Stimulated activated naive CD8-positive, alpha-beta T cell treated with anti-CD3 and anti-CD28 coated beads, Interleukin-15, amount 100 ng/mL, for 72 hours (primary cell): Measurements from ENCODE around the gene FAM174A.
"Not testable (repeated sequence)": the region's sequence is repeated elsewhere in the genome, so short reads cannot be mapped to it uniquely, and the experiment has no call there.

Experiments
- ATAC-seq: fragments of 150-1000 bp; cut with Tn5 transposase; 2 replicates; pipeline ENCODE4 v1.10.0; 2021; ENCODE audit warnings: mild to moderate bottlenecking, moderate library complexity
- DNase-seq, 2 donors: peaks; one replicate each; pipeline ENCODE4 v3.0.0; 2021 to 2022
- H3K27ac Mint-ChIP-seq, 2 donors: one replicate each; pipeline ENCODE4 v1.8.0; 2022; ENCODE audit warnings: mild to moderate bottlenecking in 2 of 2, mixed read lengths in 2 of 2, moderate library complexity in 2 of 2
- H3K27me3 Mint-ChIP-seq: one replicate; pipeline ENCODE4 v1.8.0; 2022; ENCODE audit warnings: mixed read lengths
- H3K4me1 Mint-ChIP-seq: one replicate; pipeline ENCODE4 v1.8.0; 2022; ENCODE audit warnings: mild to moderate bottlenecking, mixed read lengths
- H3K4me3 Mint-ChIP-seq, 2 donors: one replicate each; pipeline ENCODE4 v1.8.0; 2022; ENCODE audit warnings: mild to moderate bottlenecking in 2 of 2, mixed read lengths in 2 of 2, moderate library complexity in 1 of 2
- H3K9me3 Mint-ChIP-seq, 2 donors: one replicate each; pipeline ENCODE4 v1.8.0; 2022; ENCODE audit warnings: mixed read lengths in 2 of 2

FAM174A gene

GRCh38 chr5:100603141-100603540 is 68.0 kb downstream of the FAM174A start:
- no peak overlapping the region for H3K27ac Mint-ChIP-seq
- H3K27me3 Mint-ChIP-seq, result peaks cover 13% of the 10 kb centered on the region
- no peak overlapping the region for H3K4me3 Mint-ChIP-seq
- H3K9me3 Mint-ChIP-seq, result no peaks in the 10 kb centered on the region
- peaks cover 4% of the 10 kb centered on the region for H3K4me1 Mint-ChIP-seq
- ATAC-seq (no peak), DNase-seq (no peak)

DNA sequence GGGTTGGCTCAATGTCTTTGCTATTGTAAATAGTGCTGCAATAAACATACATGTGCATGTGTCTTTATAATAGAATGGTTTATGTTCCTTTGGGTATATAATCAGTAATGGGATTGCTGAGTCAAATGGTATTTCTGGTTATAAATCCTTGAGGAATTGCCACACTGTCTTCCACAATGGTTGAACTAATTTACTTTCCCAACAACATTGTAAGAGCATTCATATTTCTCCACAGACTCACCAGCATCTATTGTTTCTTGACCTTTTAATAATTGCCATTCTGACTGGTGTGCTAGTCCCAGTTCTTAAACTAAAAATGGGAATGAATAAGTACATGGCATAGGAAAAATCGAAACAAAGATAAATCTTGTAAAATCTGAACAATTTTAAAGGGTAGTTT is 68.8 kb downstream of the FAM174A start:
- DNase-seq, H3K4me1 Mint-ChIP-seq, H3K4me3 Mint-ChIP-seq, ATAC-seq, H3K27ac Mint-ChIP-seq, H3K9me3 Mint-ChIP-seq: not testable (repeated sequence)
- H3K27me3 Mint-ChIP-seq, result peaks cover 13% of the 10 kb centered on the region

DNA sequence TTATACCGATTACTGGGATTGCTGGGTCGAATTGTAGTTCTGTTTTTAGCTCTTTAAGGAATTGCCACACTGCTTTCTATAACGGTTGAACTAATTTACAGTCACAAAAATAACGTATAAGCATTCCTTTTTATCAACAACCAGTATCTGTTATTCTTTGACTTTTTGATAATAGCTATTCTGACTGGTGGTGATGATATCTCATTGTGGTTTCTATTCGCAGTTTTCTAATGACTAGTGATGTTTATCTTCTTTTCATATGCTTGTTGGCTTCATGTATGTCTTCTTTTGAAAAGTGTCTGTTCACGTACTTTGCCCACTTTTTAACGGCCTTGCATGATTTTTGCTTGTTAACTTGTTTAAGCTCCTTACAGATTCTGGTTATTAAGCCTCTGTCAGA is 74.4 kb downstream of the FAM174A start:
- H3K27me3 Mint-ChIP-seq, result peaks cover 42% of the 10 kb centered on the region

GRCh38 chr5:100614308-100614707 is 79.1 kb downstream of the FAM174A start:
- ATAC-seq (no peak), DNase-seq (no peak)
- no peaks in the 10 kb centered on the region for H3K4me1 Mint-ChIP-seq
- no peak overlapping the region for H3K27ac Mint-ChIP-seq
- peaks cover 44% of the 10 kb centered on the region for H3K27me3 Mint-ChIP-seq
- H3K9me3 Mint-ChIP-seq, result no peaks in the 10 kb centered on the region
- no peak overlapping the region for H3K4me3 Mint-ChIP-seq

More for the DNA sequence above, 74.4 kb downstream of the FAM174A start:
- DNase-seq, result no peak
- H3K4me3 Mint-ChIP-seq, result no peak overlapping the region
- no peaks in the 10 kb centered on the region for H3K9me3 Mint-ChIP-seq
- no peaks in the 10 kb centered on the region for H3K4me1 Mint-ChIP-seq
- no peak overlapping the region for H3K27ac Mint-ChIP-seq
- ATAC-seq, result no peak

GRCh38 chr5:100615362-100615761 is 80.2 kb downstream of the FAM174A start:
- no peaks in the 10 kb centered on the region for H3K9me3 Mint-ChIP-seq
- ATAC-seq, result no peak
- no peaks in the 10 kb centered on the region for H3K4me1 Mint-ChIP-seq
- no peak for DNase-seq
- no peak overlapping the region for H3K4me3 Mint-ChIP-seq
- H3K27ac Mint-ChIP-seq, result no peak overlapping the region
- peaks cover 33% of the 10 kb centered on the region for H3K27me3 Mint-ChIP-seq

- peaks cover 24% of the 10 kb centered on the region for H3K27me3 Mint-ChIP-seq
- no peak for ATAC-seq
- H3K4me1 Mint-ChIP-seq, result no peaks in the 10 kb centered on the region
- DNase-seq, result no peak
- no peak overlapping the region for H3K27ac Mint-ChIP-seq
- no peak overlapping the region for H3K4me3 Mint-ChIP-seq
- H3K9me3 Mint-ChIP-seq, result no peaks in the 10 kb centered on the region
Measured at GRCh38 chr5:100616291-100616690, 81.1 kb downstream of the FAM174A start.

DNA sequence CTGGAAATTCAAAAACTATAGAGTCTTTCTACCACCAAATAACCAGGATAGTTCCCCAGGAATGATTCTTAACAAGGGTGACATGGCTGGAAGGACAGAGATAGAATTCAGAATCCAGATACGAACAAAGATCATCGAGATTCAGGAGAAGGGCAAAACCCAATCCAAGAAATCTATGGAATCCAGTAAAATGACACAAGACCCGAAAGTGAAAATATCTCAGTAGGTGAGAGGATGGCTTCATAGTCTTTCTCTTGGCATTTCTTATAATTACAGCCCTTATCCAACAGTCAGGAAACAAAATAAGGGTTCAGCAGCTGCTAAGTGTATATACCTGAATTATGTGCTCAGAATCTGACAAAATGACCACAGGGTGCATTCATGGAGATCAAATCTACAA is 81.8 kb downstream of the FAM174A start:
- Mint-ChIP-seq H3K27ac (no peak overlapping the region), H3K4me3 (no peak overlapping the region), H3K27me3 (peaks cover 17% of the 10 kb centered on the region), H3K9me3 (no peaks in the 10 kb centered on the region), H3K4me1 (no peaks in the 10 kb centered on the region)
- no peak for ATAC-seq
- DNase-seq, result no peak

DNA sequence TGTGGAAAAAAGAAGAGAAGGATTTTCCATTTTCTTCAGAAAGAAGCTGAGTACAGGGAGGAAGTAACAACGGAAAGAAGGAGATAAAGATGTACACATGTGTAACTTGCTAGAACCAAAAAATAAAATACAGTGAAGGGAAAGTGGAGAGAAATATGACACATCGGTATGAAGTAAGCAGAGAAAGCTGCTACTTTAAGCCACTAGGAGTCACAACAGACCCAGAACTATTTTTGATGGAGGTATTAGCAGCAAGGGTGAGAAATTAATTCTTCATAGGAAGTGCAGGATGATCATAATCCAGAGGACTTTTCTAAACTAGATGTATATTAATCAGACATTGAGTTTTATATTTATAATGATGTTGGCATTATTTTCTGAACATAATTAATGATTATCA is 88.5 kb downstream of the FAM174A start:
- Mint-ChIP-seq H3K4me3 (no peak overlapping the region), H3K27me3 (no peaks in the 10 kb centered on the region), H3K27ac (no peak overlapping the region), H3K4me1 (no peaks in the 10 kb centered on the region), H3K9me3 (no peaks in the 10 kb centered on the region)
- DNase-seq, result no peak
- no peak for ATAC-seq

GRCh38 chr5:100634937-100635534 is 99.9 kb downstream of the FAM174A start:
- no peak for ATAC-seq
- no peaks in the 10 kb centered on the region for H3K4me1 Mint-ChIP-seq

More at GRCh38 chr5:100634937-100635534, 99.9 kb downstream of the FAM174A start:
- Mint-ChIP-seq H3K27ac (no peak overlapping the region), H3K27me3 (no peaks in the 10 kb centered on the region), H3K4me3 (no peak overlapping the region), H3K9me3 (no peaks in the 10 kb centered on the region)
- no peak for DNase-seq
